ENCODE measurements around the gene NTRK3. TPM values are rescaled to one million over a fixed set of nuclear protein-coding genes. Genes with fewer than 3 reads are reported as not detected.

NTRK3 gene
- total and polyA plus RNA-seq, 8 donors: 4.1 to 9.8 (median 7.4) TPM

- no peak for TF ChIP-seq CTCF (IDR thresholded peaks at IDR 0.05)
- Histone ChIP-seq H3K9me3 (no peaks in the 10 kb centered on the region), H3K27me3 (no peaks in the 10 kb centered on the region), H3K36me3 (no peaks in the 10 kb centered on the region), H3K4me1 (no peaks in the 10 kb centered on the region), H3K4me3 (no peak overlapping the region), H3K27ac (no peak overlapping the region)
- no peak for ATAC-seq
- no peak for DNase-seq
- intact Hi-C loops (cut with DNase I): no loop called here
These were observed 189.8 kb downstream of the NTRK3 start for GRCh38 chr15:88066636-88067330.

- ATAC-seq: no peak
- Histone ChIP-seq H3K4me1 (no peaks in the 10 kb centered on the region), H3K4me3 (no peak overlapping the region), H3K27me3 (no peaks in the 10 kb centered on the region), H3K9me3 (no peaks in the 10 kb centered on the region), H3K27ac (no peak overlapping the region), H3K36me3 (no peaks in the 10 kb centered on the region)
- intact Hi-C loops (cut with DNase I): no loop called here
- no peak for DNase-seq
- TF ChIP-seq CTCF (IDR thresholded peaks at IDR 0.05): no peak
These were observed 195.1 kb downstream of the NTRK3 start for GRCh38 chr15:88061452-88061851.

GRCh38 chr15:88060383-88060782 lies 196.2 kb downstream of the NTRK3 start:
- H3K36me3 ChIP-seq: no peaks in the 10 kb centered on the region
- DNase-seq (no peak), ATAC-seq (no peak)
- no peaks in the 10 kb centered on the region for H3K9me3 ChIP-seq
- H3K27ac ChIP-seq: no peak overlapping the region
- intact Hi-C loops (cut with DNase I): no loop called here
- no peak for TF ChIP-seq CTCF (IDR thresholded peaks at IDR 0.05)
- H3K4me3 ChIP-seq: no peak overlapping the region
- H3K4me1 ChIP-seq: no peaks in the 10 kb centered on the region
- no peaks in the 10 kb centered on the region for H3K27me3 ChIP-seq

- DNase-seq (no peak), ATAC-seq (no peak)
- intact Hi-C loops (cut with DNase I): no loop called here
- no peak overlapping the region for H3K27ac ChIP-seq
- no peaks in the 10 kb centered on the region for H3K27me3 ChIP-seq
- H3K36me3 ChIP-seq: no peaks in the 10 kb centered on the region
- no peaks in the 10 kb centered on the region for H3K4me1 ChIP-seq
- H3K4me3 ChIP-seq: no peak overlapping the region
- TF ChIP-seq CTCF (IDR thresholded peaks at IDR 0.05): no peak
- H3K9me3 ChIP-seq: no peaks in the 10 kb centered on the region
These were observed 198.7 kb downstream of the NTRK3 start for GRCh38 chr15:88057836-88058235.

GRCh38 chr15:88049506-88049905 lies 207.0 kb downstream of the NTRK3 start:
- no peak for ATAC-seq
- H3K36me3 ChIP-seq: no peaks in the 10 kb centered on the region
- no peaks in the 10 kb centered on the region for H3K9me3 ChIP-seq
- TF ChIP-seq CTCF (IDR thresholded peaks at IDR 0.05): no peak
- no peak overlapping the region for H3K27ac ChIP-seq
- H3K4me1 ChIP-seq: no peaks in the 10 kb centered on the region
- DNase-seq: no peak
- H3K27me3 ChIP-seq: no peaks in the 10 kb centered on the region
- no peak overlapping the region for H3K4me3 ChIP-seq
- intact Hi-C loops (cut with DNase I): no loop called here
